ENCODE results near the gene NTPCR. TPM values are rescaled to one million over a fixed set of nuclear protein-coding genes. Genes with fewer than 3 reads are reported as not detected.

Gene NTPCR
- total RNA-seq, 6 experiments from 2014 or later, result 25.5 to 31.8 (median 28.2) TPM

DNA sequence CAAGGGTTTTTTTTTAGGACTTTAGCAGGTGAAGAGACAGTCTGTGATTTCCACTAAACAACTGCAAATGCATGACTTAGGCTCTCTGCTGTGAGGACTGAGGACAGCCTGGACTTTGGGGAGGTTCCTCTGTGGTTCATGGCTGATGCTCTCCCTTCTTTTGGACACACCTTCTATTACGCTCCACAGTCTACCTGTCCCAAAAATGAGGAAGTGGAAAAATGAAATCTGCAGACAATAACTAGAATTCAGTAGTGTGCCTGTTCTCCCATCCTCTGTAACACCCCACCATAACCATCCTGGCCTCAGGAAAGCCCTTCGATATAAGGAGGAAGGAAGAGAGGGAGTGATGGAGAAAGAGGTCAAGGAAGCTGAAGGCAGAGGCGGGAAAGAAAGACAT lies 68.7 kb downstream of the NTPCR start:
- no peak for TF ChIP-seq CTCF (IDR thresholded peaks at IDR 0.05)
- no peak for DNase-seq
- 0 out of 2 replicates have a peak, but pooled peaks cover under 1% of the 10 kb centered on the region for H3K27me3 Mint-ChIP-seq (ENCODE audit: insufficient read depth)
- H3K4me1 Mint-ChIP-seq (ENCODE audit: low read depth), result no peaks in the 10 kb centered on the region
- H3K9me3 Mint-ChIP-seq, result no peaks in the 10 kb centered on the region
- H3K4me3 Mint-ChIP-seq, result no peak overlapping the region
- no peak overlapping the region for H3K27ac Mint-ChIP-seq
- H3K36me3 Mint-ChIP-seq (ENCODE audit: low read depth), result peaks cover 14% of the 10 kb centered on the region; the same call in 1 of the 2 replicates

- peaks cover 6% of the 10 kb centered on the region; the same call in 1 of the 2 replicates for H3K36me3 Mint-ChIP-seq (ENCODE audit: low read depth)
- H3K27me3 Mint-ChIP-seq (ENCODE audit: insufficient read depth), result no peaks in the 10 kb centered on the region
- H3K4me1 Mint-ChIP-seq (ENCODE audit: low read depth), result no peaks in the 10 kb centered on the region
- TF ChIP-seq CTCF (IDR thresholded peaks at IDR 0.05), result no peak
- H3K9me3 Mint-ChIP-seq, result no peaks in the 10 kb centered on the region
- no peak overlapping the region for H3K27ac Mint-ChIP-seq
- no peak overlapping the region for H3K4me3 Mint-ChIP-seq
- no peak for DNase-seq
Measured at GRCh38 chr1:233019778-233020325, 69.4 kb downstream of the NTPCR start.

- DNase-seq, result no peak
Measured at GRCh38 chr1:233020426-233020825, 70.0 kb downstream of the NTPCR start.

GRCh38 chr1:233022246-233022645 lies 71.8 kb downstream of the NTPCR start:
- peaks cover 4% of the 10 kb centered on the region; the same call in 1 of the 2 replicates for H3K27me3 Mint-ChIP-seq (ENCODE audit: insufficient read depth)
- no peaks in the 10 kb centered on the region for H3K4me1 Mint-ChIP-seq (ENCODE audit: low read depth)
- no peak for TF ChIP-seq CTCF (IDR thresholded peaks at IDR 0.05)
- H3K9me3 Mint-ChIP-seq, result no peaks in the 10 kb centered on the region
- DNase-seq, result no peak
- H3K27ac Mint-ChIP-seq, result no peak overlapping the region
- H3K36me3 Mint-ChIP-seq (ENCODE audit: low read depth), result peaks cover 5% of the 10 kb centered on the region; the same call in 1 of the 2 replicates
- H3K4me3 Mint-ChIP-seq, result no peak overlapping the region

More at GRCh38 chr1:233020426-233020825, 70.0 kb downstream of the NTPCR start:
- no peaks in the 10 kb centered on the region for H3K9me3 Mint-ChIP-seq
- no peaks in the 10 kb centered on the region for H3K4me1 Mint-ChIP-seq (ENCODE audit: low read depth)
- H3K36me3 Mint-ChIP-seq (ENCODE audit: low read depth), result peaks cover 5% of the 10 kb centered on the region; the same call in 1 of the 2 replicates
- no peak overlapping the region for H3K27ac Mint-ChIP-seq
- no peak overlapping the region for H3K4me3 Mint-ChIP-seq
- no peak for TF ChIP-seq CTCF (IDR thresholded peaks at IDR 0.05)
- H3K27me3 Mint-ChIP-seq (ENCODE audit: insufficient read depth), result no peaks in the 10 kb centered on the region

GRCh38 chr1:233024199-233024598 lies 73.8 kb downstream of the NTPCR start:
- Mint-ChIP-seq H3K9me3 (no peaks in the 10 kb centered on the region), H3K27me3 (ENCODE audit: insufficient read depth) (peaks cover 4% of the 10 kb centered on the region; the same call in 1 of the 2 replicates), H3K4me1 (ENCODE audit: low read depth) (no peaks in the 10 kb centered on the region), H3K4me3 (no peak overlapping the region), H3K27ac (no peak overlapping the region), H3K36me3 (ENCODE audit: low read depth) (peaks cover 5% of the 10 kb centered on the region; the same call in 1 of the 2 replicates)
- TF ChIP-seq CTCF (IDR thresholded peaks at IDR 0.05), result no peak
- no peak for DNase-seq
